Uterus (tissue), 2 donors: ENCODE results near the gene POLR3H.

Experiments
- CTCF ChIP-seq, 4 experiments: fragments of 200-600 bp in 2 of 4; fragments of 450-650 bp in 2 of 4; sonication (generic) in 2 of 4; IDR thresholded peaks; one replicate each; pipeline ENCODE4 v1.5.1; 2016 to 2019; ENCODE audit warnings: antibody characterized with exemption in 4 of 4, mild to moderate bottlenecking in 2 of 4, moderate library complexity in 1 of 4
- POLR2A ChIP-seq, 2 donors: fragments of 450-650 bp; IDR thresholded peaks; one replicate each; pipeline ENCODE4 v1.6.1; 2016; ENCODE audit warnings: antibody characterized with exemption in 2 of 2, mild to moderate bottlenecking in 1 of 2, moderate library complexity in 1 of 2

GRCh38 chr22:41526226-41526829 lies 17.9 kb downstream of the POLR3H start:
- TF ChIP-seq CTCF (IDR thresholded peaks at IDR 0.05) (no peak), POLR2A (IDR thresholded peaks at IDR 0.05) (no peak)
